PC-9 (cell line): ENCODE results near the gene DNAH6. TPM values are rescaled to one million over a fixed set of nuclear protein-coding genes. Genes with fewer than 3 reads are reported as not detected.

Source experiments
- BruUV-seq: library from RNA; stranded (reverse); fragments of 400-500 nt; replicated peaks from 2 replicates; lab custom pipeline; 2021; lab: Mats Ljungman, UMichigan
- CTCF ChIA-PET: fragments of 300-600 bp; sonication (Branson Sonifier 250); formaldehyde crosslinking; loops from one replicate; lab custom pipeline; 2022; ENCODE audit warnings: antibody characterized with exemption; lab: Charles Lee
- POLR2A ChIA-PET: fragments of 300-600 bp; sonication (Branson Sonifier 250); formaldehyde crosslinking; loops from one replicate; lab custom pipeline; 2022; ENCODE audit warnings: antibody characterized with exemption; ENCODE audit not compliant: unreplicated experiment; lab: Charles Lee
- DNase-seq, 2 experiments: peaks; one replicate each; pipeline versions ENCODE4 v3.0.0 to v3.0.0-alpha.2; 2015 to 2022; ENCODE audit warnings: mixed read lengths in 1 of 2
- H2AFZ ChIP-seq: fragments of 200-600 bp; sonication (generic); 2 replicates; pipeline ENCODE4 v1.8.1; 2017; ENCODE audit warnings: antibody characterized with exemption
- H3F3A ChIP-seq: fragments of 200-600 bp; sonication (generic); 2 replicates; pipeline ENCODE4 v1.8.1; 2017; ENCODE audit warnings: antibody characterized with exemption, mild to moderate bottlenecking, low read depth; ENCODE audit not compliant: insufficient read depth
- H3K27ac ChIP-seq: fragments of 200-600 bp; sonication (generic); 2 replicates; pipeline ENCODE4 v1.6.1; 2016; ENCODE audit warnings: mixed run types
- H3K27me3 ChIP-seq: fragments of 200-600 bp; sonication (generic); 2 replicates; pipeline ENCODE4 v1.6.1; 2016; ENCODE audit warnings: low read depth, mixed run types; ENCODE audit not compliant: insufficient read depth
- H3K36me3 ChIP-seq: fragments of 200-600 bp; sonication (generic); 2 replicates; pipeline ENCODE4 v1.6.1; 2016; ENCODE audit warnings: low read depth, mixed run types
- H3K4me1 ChIP-seq: fragments of 200-600 bp; sonication (generic); replicated peaks from 2 replicates; pipeline ENCODE4 v1.6.1; 2016; ENCODE audit warnings: mixed run types; ENCODE audit not compliant: insufficient read depth
- H3K4me2 ChIP-seq: fragments of 200-600 bp; sonication (generic); 2 replicates; pipeline ENCODE4 v1.6.1; 2017; ENCODE audit warnings: mixed run types
- H3K4me3 ChIP-seq: fragments of 200-600 bp; sonication (generic); 2 replicates; pipeline ENCODE4 v1.6.1; 2016; ENCODE audit warnings: mixed run types
- H3K79me2 ChIP-seq: fragments of 200-600 bp; sonication (generic); 2 replicates; pipeline ENCODE4 v1.6.1; 2017; ENCODE audit warnings: low read depth, mixed run types
- H3K9me2 ChIP-seq: fragments of 200-600 bp; sonication (generic); 2 replicates; pipeline ENCODE4 v1.8.1; 2017; ENCODE audit warnings: mild to moderate bottlenecking; ENCODE audit not compliant: insufficient read depth
- H3K9me3 ChIP-seq: fragments of 200-600 bp; sonication (generic); 2 replicates; pipeline ENCODE4 v1.8.1; 2016; ENCODE audit warnings: low read depth; ENCODE audit not compliant: insufficient read depth
- H4K20me1 ChIP-seq: fragments of 200-600 bp; sonication (generic); 2 replicates; pipeline ENCODE4 v1.8.1; 2017; ENCODE audit not compliant: insufficient read depth
- EZH2 ChIP-seq: fragments of 200-600 bp; sonication (generic); IDR thresholded peaks from 2 replicates; pipeline ENCODE4 v1.8.0; 2017; ENCODE audit warnings: antibody characterized with exemption, low read depth
- intact Hi-C: fragments of 100-400 bp; cut with micrococcal nuclease; formaldehyde crosslinking; loops from one replicate; pipeline ENCODE4 v1.10.0; 2022; ENCODE audit not compliant: unreplicated experiment
- total RNA-seq: library from RNA; stranded (reverse); gene quantifications from 2 replicates; pipeline ENCODE4 v1.2.3, GENCODE V29; 2021
- TF ChIP-seq, protein P1 (sequence below): fragments of 200-600 bp; sonication (generic); conservative IDR thresholded peaks from 2 replicates; pipeline ENCODE4 v1.6.1; 2017; ENCODE audit warnings: mixed run types, antibody characterized with exemption, mild to moderate bottlenecking, moderate library complexity

DNAH6 gene
- total RNA-seq, 1 experiment from 2014 or later = not detected

- no peak overlapping the region for H3K4me3 ChIP-seq
- no peaks in the 10 kb centered on the region for H3K36me3 ChIP-seq
- BruUV-seq = no TSS peak
- H4K20me1 ChIP-seq = no peaks in the 10 kb centered on the region
- H3K9me3 ChIP-seq = no peaks in the 10 kb centered on the region
- TF ChIP-seq, protein P1, sequence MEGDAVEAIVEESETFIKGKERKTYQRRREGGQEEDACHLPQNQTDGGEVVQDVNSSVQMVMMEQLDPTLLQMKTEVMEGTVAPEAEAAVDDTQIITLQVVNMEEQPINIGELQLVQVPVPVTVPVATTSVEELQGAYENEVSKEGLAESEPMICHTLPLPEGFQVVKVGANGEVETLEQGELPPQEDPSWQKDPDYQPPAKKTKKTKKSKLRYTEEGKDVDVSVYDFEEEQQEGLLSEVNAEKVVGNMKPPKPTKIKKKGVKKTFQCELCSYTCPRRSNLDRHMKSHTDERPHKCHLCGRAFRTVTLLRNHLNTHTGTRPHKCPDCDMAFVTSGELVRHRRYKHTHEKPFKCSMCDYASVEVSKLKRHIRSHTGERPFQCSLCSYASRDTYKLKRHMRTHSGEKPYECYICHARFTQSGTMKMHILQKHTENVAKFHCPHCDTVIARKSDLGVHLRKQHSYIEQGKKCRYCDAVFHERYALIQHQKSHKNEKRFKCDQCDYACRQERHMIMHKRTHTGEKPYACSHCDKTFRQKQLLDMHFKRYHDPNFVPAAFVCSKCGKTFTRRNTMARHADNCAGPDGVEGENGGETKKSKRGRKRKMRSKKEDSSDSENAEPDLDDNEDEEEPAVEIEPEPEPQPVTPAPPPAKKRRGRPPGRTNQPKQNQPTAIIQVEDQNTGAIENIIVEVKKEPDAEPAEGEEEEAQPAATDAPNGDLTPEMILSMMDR = no peak
- TF ChIP-seq EZH2 = no peak
- CTCF ChIA-PET = no interaction called here
- intact Hi-C loops = loop anchor here (10.0 kb wide), 1 partner anchor 141 kb away; no protein-coding TSS in a partner anchor
- H3K4me2 ChIP-seq = no peak overlapping the region
- POLR2A ChIA-PET = no interaction called here
- no peak overlapping the region for H3K27ac ChIP-seq
- no peaks in the 10 kb centered on the region for H3K4me1 ChIP-seq
- no peaks in the 10 kb centered on the region for H3K79me2 ChIP-seq
- H3K9me2 ChIP-seq = no peaks in the 10 kb centered on the region
- H3K27me3 ChIP-seq = no peaks in the 10 kb centered on the region
- 0 out of 2 replicates have a peak overlapping the region, but pooled peaks have one; percentile 4 for H2AFZ ChIP-seq
- H3F3A ChIP-seq = no peaks in the 10 kb centered on the region
- DNase-seq = no peak
Observed at GRCh38 chr2:84493514-84493913, 22.8 kb upstream of the DNAH6 start.

DNA sequence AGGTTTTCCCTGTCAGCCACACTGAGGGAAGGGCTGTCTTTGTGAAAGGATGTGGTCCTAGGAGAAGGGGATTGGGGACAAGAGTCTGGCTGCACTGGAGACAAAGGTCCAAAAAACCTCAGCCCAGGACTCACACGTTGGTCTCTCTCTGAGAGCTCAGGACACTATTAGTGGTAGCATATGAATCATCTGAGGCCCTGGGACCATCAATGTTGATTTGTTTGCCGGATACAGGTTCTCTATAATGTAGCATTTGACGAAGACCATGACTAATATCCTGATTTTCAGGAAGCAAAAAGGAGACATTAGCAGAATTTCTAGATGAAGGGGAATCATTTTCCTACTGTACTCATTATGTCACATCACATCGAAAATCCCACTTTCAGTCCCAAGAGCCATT lies 22.2 kb upstream of the DNAH6 start:
- Histone ChIP-seq H2AFZ (0 out of 2 replicates have a peak overlapping the region, but pooled peaks have one; percentile 4), H3K27me3 (no peaks in the 10 kb centered on the region), H3K4me2 (no peak overlapping the region), H3K4me3 (no peak overlapping the region), H3K4me1 (no peaks in the 10 kb centered on the region), H3K27ac (no peak overlapping the region), H3K9me3 (no peaks in the 10 kb centered on the region), H3K9me2 (no peaks in the 10 kb centered on the region), H4K20me1 (no peaks in the 10 kb centered on the region), H3K36me3 (no peaks in the 10 kb centered on the region), H3K79me2 (no peaks in the 10 kb centered on the region), H3F3A (no peaks in the 10 kb centered on the region)
- POLR2A ChIA-PET = no interaction called here
- CTCF ChIA-PET = no interaction called here
- no peak for TF ChIP-seq EZH2
- TF ChIP-seq, protein P1 = no peak
- BruUV-seq = no TSS peak
- intact Hi-C loops = loop anchor here (10.0 kb wide), 1 partner anchor 141 kb away; no protein-coding TSS in a partner anchor
- DNase-seq = no peak

DNA sequence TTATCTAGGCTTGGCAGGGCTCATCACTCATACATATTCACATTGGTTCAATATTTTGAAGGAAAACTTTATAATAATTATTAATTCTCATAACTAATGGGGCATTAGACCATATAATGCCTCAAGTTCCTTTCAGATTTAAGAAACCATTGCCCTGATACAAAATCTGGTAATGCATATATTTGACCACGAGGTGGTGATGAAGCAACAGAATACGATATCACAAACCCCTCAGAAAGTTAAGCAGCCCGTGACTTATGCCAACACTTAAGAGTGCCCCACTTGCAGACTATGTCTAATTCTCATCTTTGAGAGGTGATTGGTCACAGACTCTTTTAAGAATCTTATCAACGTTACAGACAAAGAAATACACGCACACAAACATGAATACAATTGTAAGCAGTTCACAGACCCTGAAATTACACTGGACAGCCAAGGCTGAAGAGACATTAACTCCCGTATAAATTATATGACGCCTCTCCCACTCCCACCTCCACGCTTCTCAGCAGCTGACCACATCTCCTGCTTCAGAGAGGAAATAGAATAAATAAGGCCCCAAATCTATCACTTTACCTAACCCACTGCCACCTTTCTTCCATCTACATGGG lies 20.7 kb upstream of the DNAH6 start:
- Histone ChIP-seq H3K27ac (no peak overlapping the region), H3F3A (no peaks in the 10 kb centered on the region), H3K4me3 (no peak overlapping the region), H3K9me2 (0 out of 2 replicates have a peak, but pooled peaks cover 3% of the 10 kb centered on the region), H3K27me3 (no peaks in the 10 kb centered on the region), H3K9me3 (no peaks in the 10 kb centered on the region), H3K36me3 (no peaks in the 10 kb centered on the region), H3K79me2 (no peaks in the 10 kb centered on the region), H3K4me2 (no peak overlapping the region), H4K20me1 (no peaks in the 10 kb centered on the region), H3K4me1 (no peaks in the 10 kb centered on the region), H2AFZ (no peak overlapping the region)
- ChIA-PET CTCF (no interaction called here), POLR2A (no interaction called here)
- TF ChIP-seq, protein P1 = peak; percentile 76
- no peak for TF ChIP-seq EZH2
- BruUV-seq = no TSS peak
- no peak for DNase-seq
- intact Hi-C loops = loop anchor here (1.0 to 10.0 kb wide), 3 partner anchors 139 to 430 kb away; no protein-coding TSS in a partner anchor
